ENCODE data around the gene SLAMF6. TPM values are rescaled to one million over a fixed set of nuclear protein-coding genes. Genes with fewer than 3 reads are reported as not detected.

Gene SLAMF6
- polyA plus RNA-seq, 2 of the 4 experiments (the other 2 are of a cell fraction), result not detected

DNA sequence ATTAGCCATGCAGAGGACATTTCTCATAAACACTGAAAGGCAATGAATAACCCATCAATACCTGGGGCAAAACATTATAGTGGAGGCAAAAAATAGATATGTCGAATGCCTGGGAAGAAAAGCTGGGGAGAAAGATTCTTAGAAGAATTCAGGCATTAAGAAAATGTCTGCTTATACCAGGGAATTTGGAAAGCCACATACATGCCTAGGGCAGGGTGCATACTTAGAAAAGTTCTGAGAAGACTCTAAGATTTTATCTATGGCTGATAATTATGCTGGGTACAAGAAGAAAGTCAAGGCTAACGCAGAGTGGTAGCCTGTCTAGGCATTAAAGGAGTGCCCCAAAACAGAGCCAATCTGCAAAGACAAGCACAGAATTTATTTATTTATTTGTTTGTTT, 18.4 kb downstream of the SLAMF6 start:
- CTCF ChIA-PET, result no interaction called here
- Histone ChIP-seq H3K9me3 (peaks cover 18% of the 10 kb centered on the region), H3K4me2 (no peak overlapping the region), H3K4me3 (no peak overlapping the region), H3K27ac (no peak overlapping the region), H3K4me1 (no peaks in the 10 kb centered on the region)
- WGBS (ENCODE audit: missing lambda C conversion rate), result 9% methylated on average over 2 of the region's 2 CpGs
- DNase-seq (ENCODE audit: low read depth in 1 of 2, low spot score in 1 of 2), result no peak
- ATAC-seq, result no peak
- no peak for FAIRE-seq
- POLR2A ChIA-PET, result no interaction called here
- TF ChIP-seq EHF (CRISPR knock-in tag; IDR thresholded peaks at IDR 0.05) (no peak), REST (IDR thresholded peaks at IDR 0.05) (no peak)

GRCh38 chr1:160503087-160503486, 20.0 kb downstream of the SLAMF6 start:
- ChIA-PET POLR2A (no interaction called here), CTCF (no interaction called here)

DNA sequence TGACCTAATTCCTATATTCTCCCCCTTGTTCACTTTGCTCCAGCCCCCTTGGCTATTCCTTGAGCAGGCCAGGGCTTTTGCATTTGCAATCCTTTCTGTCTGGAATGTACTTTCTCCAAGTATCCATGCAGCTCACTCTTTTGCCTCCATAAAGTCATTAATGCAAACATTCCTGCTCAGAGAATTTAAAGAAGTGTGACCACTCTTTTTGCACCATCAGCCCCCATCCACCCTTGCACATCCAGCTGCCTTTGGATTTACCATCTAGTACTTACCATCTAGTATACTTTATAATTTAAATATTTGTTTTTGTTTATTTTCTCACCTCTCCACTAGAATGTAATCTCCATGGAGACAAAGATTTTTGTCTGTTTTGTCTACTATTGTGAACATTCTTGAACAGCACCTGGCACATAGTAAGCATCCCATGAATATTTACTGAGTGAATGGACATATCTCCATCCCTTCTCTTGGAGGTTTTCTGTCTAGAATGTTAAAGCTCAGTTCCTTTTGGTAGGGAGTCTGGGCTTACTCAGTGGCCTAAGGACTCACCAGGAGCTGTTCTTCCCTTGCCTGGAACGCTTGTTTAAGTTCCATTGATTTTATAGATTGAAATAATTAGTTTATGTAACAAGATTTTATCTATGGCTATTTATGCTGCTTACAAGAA, 22.6 kb downstream of the SLAMF6 start:
- Histone ChIP-seq H3K27ac (no peak overlapping the region), H3K4me3 (no peak overlapping the region), H3K4me2 (no peak overlapping the region), H3K4me1 (no peaks in the 10 kb centered on the region), H3K9me3 (peaks cover 15% of the 10 kb centered on the region; the same call in 2 of the 3 replicates)
- no peak for FAIRE-seq
- ChIA-PET POLR2A (no interaction called here), CTCF (no interaction called here)
- DNase-seq (ENCODE audit: low read depth in 1 of 2, low spot score in 1 of 2), result no peak
- 0% methylated on average over 1 of the region's 1 CpG for WGBS (ENCODE audit: missing lambda C conversion rate)
- TF ChIP-seq, protein P1, sequence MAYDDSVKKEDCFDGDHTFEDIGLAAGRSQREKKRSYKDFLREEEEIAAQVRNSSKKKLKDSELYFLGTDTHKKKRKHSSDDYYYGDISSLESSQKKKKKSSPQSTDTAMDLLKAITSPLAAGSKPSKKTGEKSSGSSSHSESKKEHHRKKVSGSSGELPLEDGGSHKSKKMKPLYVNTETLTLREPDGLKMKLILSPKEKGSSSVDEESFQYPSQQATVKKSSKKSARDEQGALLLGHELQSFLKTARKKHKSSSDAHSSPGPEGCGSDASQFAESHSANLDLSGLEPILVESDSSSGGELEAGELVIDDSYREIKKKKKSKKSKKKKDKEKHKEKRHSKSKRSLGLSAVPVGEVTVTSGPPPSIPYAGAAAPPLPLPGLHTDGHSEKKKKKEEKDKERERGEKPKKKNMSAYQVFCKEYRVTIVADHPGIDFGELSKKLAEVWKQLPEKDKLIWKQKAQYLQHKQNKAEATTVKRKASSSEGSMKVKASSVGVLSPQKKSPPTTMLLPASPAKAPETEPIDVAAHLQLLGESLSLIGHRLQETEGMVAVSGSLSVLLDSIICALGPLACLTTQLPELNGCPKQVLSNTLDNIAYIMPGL (CRISPR knock-in tag; IDR thresholded peaks at IDR 0.05; ENCODE audit: borderline replicate concordance), result no peak
- no peak for TF ChIP-seq PHF8 (IDR thresholded peaks at IDR 0.05; ENCODE audit: borderline replicate concordance, low read depth)
- no peak for TF ChIP-seq MAFK (IDR thresholded peaks at IDR 0.05; ENCODE audit: partially characterized antibody)
- TF ChIP-seq SMC3 (IDR thresholded peaks at IDR 0.05), result no peak
- no peak for TF ChIP-seq ESRRA (IDR thresholded peaks at IDR 0.05; ENCODE audit: borderline replicate concordance, low read length)
- ATAC-seq, result no peak

More at GRCh38 chr1:160503087-160503486, 20.0 kb downstream of the SLAMF6 start:
- H3K4me1 ChIP-seq, result no peaks in the 10 kb centered on the region
- no peak overlapping the region for H3K4me3 ChIP-seq
- WGBS (ENCODE audit: missing lambda C conversion rate), result 70% methylated on average over 6 of the region's 6 CpGs
- H3K27ac ChIP-seq, result no peak overlapping the region
- H3K9me3 ChIP-seq, result peaks cover 29% of the 10 kb centered on the region
- TF ChIP-seq MAFK (IDR thresholded peaks at IDR 0.05; ENCODE audit: partially characterized antibody), result peak; percentile 61
- no peak for TF ChIP-seq FOXS1 (CRISPR knock-in tag; IDR thresholded peaks at IDR 0.05)
- ATAC-seq (no peak), DNase-seq (ENCODE audit: low read depth in 1 of 2, low spot score in 1 of 2) (no peak), FAIRE-seq (no peak)
- no peak overlapping the region for H3K4me2 ChIP-seq

DNA sequence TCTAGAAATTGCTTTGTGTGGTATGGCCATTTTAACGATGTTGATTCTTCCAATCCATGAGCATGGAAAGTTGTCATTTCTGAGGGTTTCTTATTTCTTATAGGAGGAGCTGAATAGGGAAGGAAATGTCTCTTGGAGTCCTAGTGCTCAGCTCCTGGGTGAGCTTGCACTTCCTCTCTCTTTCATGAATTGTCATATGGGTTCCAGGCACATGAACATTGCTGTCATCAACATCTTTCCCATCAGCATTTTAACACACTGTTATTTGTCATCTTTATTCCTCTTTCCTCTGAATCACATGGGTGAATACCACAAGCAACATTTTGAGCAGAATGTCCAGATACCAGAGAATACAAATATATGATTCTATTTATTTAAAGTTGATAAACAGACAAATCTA, 23.4 kb downstream of the SLAMF6 start:
- Histone ChIP-seq H3K9me3 (peaks cover 12% of the 10 kb centered on the region; the same call in 2 of the 3 replicates), H3K4me3 (no peak overlapping the region), H3K4me1 (no peaks in the 10 kb centered on the region), H3K27ac (no peak overlapping the region), H3K4me2 (no peak overlapping the region)
- POLR2A ChIA-PET, result no interaction called here
- 0% methylated on average over 1 of the region's 1 CpG for WGBS (ENCODE audit: missing lambda C conversion rate)
- FAIRE-seq (no peak), ATAC-seq (no peak), DNase-seq (ENCODE audit: low read depth in 1 of 2, low spot score in 1 of 2) (no peak)
- CTCF ChIA-PET, result no interaction called here
- TF ChIP-seq ZSCAN20 (CRISPR knock-in tag; IDR thresholded peaks at IDR 0.05), result no peak
- TF ChIP-seq HOXA7 (CRISPR knock-in tag; IDR thresholded peaks at IDR 0.05), result no peak
- TF ChIP-seq MAFK (IDR thresholded peaks at IDR 0.05; ENCODE audit: partially characterized antibody), result no peak
- no peak for TF ChIP-seq PBX3 (IDR thresholded peaks at IDR 0.05)
- no peak for TF ChIP-seq BCL3 (IDR thresholded peaks at IDR 0.05)
- no peak for TF ChIP-seq NFE2L2 (conservative IDR thresholded peaks at IDR 0.05; ENCODE audit: low read length)
- no peak for TF ChIP-seq JUN (IDR thresholded peaks at IDR 0.05)
- TF ChIP-seq, protein P2, sequence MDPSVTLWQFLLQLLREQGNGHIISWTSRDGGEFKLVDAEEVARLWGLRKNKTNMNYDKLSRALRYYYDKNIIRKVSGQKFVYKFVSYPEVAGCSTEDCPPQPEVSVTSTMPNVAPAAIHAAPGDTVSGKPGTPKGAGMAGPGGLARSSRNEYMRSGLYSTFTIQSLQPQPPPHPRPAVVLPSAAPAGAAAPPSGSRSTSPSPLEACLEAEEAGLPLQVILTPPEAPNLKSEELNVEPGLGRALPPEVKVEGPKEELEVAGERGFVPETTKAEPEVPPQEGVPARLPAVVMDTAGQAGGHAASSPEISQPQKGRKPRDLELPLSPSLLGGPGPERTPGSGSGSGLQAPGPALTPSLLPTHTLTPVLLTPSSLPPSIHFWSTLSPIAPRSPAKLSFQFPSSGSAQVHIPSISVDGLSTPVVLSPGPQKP (IDR thresholded peaks at IDR 0.05; ENCODE audit: low read depth, low read length), result no peak
- TF ChIP-seq CBX2 (IDR thresholded peaks at IDR 0.05; ENCODE audit: borderline replicate concordance, low read depth), result no peak
- no peak for TF ChIP-seq FOSB (CRISPR knock-in tag; IDR thresholded peaks at IDR 0.05)
- TF ChIP-seq ZFP36 (IDR thresholded peaks at IDR 0.05; ENCODE audit: borderline replicate concordance, partially characterized antibody), result no peak
- no peak for TF ChIP-seq NPAS2 (CRISPR knock-in tag; IDR thresholded peaks at IDR 0.05; ENCODE audit: borderline replicate concordance)
- no peak for TF ChIP-seq PHF8 (IDR thresholded peaks at IDR 0.05; ENCODE audit: borderline replicate concordance, low read depth)

Data from A549 (cell line).